Activated CD4-positive, alpha-beta T cell treated with anti-CD3 and anti-CD28 coated beads, Interleukin-2, amount 50 U/mL, for 4 hours (primary cell): ENCODE data around the gene SUPT3H.

Experiments
- DNase-seq, 2 experiments: peaks; one replicate each; pipeline ENCODE4 v3.0.0-alpha.2; 2020

Gene SUPT3H

DNA sequence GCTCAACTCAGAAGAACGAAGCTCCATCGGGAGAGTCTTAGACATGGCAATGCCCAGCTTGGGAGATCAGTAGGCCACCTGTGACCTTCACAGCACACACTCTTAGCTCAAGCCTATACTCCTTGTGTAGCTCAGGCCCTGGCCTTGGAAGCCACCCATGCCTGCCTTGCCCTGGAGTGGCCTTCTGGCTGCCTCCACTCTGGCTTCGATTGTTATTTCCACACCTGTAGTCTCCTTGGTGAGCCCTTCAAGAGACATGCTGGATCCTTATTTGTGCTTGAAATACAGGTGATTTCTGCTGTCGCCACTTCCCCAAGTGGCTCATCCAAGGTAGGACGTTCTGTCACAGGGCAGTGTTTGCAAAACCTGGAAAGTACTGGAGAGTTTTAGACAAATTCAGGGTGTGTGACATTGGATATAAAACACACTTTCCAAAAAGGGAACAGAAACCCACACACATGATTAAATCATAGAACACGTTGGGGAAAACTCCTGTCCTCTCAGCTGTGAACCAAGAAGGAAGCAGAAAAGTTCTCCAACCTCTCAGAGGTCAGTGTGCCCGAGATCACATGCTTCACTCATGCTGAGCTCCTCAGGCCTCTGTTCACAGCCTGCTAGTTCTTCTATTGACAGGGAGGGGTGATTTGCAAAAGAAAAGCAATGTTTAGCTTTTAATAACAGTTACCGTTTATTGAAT is 598.5 kb downstream of the SUPT3H start:
- no peak for DNase-seq
